Uterine smooth muscle cell (primary cell): ENCODE measurements around the gene LMX1A. TPM values are rescaled to one million over a fixed set of nuclear protein-coding genes. Genes with fewer than 3 reads are reported as not detected.

ENCODE experiments used
- total RNA-seq: library from RNA; depleted of rRNA; stranded (reverse); fragments of >200 nt; gene quantifications from 2 replicates; pipeline ENCODE4 v1.2.3, GENCODE V29; 2014

LMX1A gene
- total RNA-seq = not detected in 2 replicates

GRCh38 chr1:165355977-165356811 is at the start of gene LMX1A:
Gene LMX1A, minus strand, starts transcription at chr1:165356715. Its CDS starts 1,156 bp downstream, at chr1:165355559.

Other genes with a start within 250 kb of the LMX1A start
- not detected in 2 replicates for gene RXRG, start 88.4 kb upstream of the LMX1A start, total RNA-seq
- gene LRRC52, start 187.3 kb upstream of the LMX1A start, total RNA-seq = not detected in 2 replicates